Pancreas (tissue), 10 donors: ENCODE data around the gene ACLY. TPM values are rescaled to one million over a fixed set of nuclear protein-coding genes. Genes with fewer than 3 reads are reported as not detected.
A peak's percentile ranks its signal among the peaks of the same experiment; 100 is the strongest.

ENCODE experiments used
- ATAC-seq, 4 donors: fragments of 200-7000 bp; cut with Tn5 transposase; one replicate each; pipeline versions ENCODE4 v1.8.0 to v1.9.1; 2020; ENCODE audit warnings: mild to moderate bottlenecking in 4 of 4, moderate library complexity in 4 of 4
- DNase-seq, 6 donors: peaks; one replicate each; pipeline ENCODE4 v3.0.0-alpha.2; 2020
- FAIRE-seq: peaks from 2 replicates; lab custom pipeline; 2012; peaks lifted over from hg19 to GRCh38; lab: Jason Lieb, UNC
- H3K27ac ChIP-seq, 4 donors: fragments of 200-600 bp; sonication (generic); 1 replicate in 3 of 4; 2 replicates in 1 of 4; pipeline versions ENCODE4 v1.5.0 to v1.8.0; 2020
- H3K27me3 ChIP-seq, 4 donors: fragments of 200-600 bp; one replicate each; pipeline ENCODE4 v1.8.0; 2021
- H3K36me3 ChIP-seq, 3 donors: fragments of 200-600 bp; sonication (generic) in 1 of 3; one replicate each; pipeline versions ENCODE4 v1.5.0 to v1.8.0; 2020 to 2021
- H3K4me1 ChIP-seq, 3 donors: fragments of 200-600 bp; one replicate each; pipeline ENCODE4 v1.8.0; 2021
- H3K4me3 ChIP-seq, 4 donors: fragments of 200-600 bp; sonication (generic) in 2 of 4; one replicate each; pipeline versions ENCODE4 v1.5.0 to v1.8.0; 2020 to 2021
- H3K9me3 ChIP-seq, 4 donors: fragments of 200-600 bp; one replicate each; pipeline ENCODE4 v1.8.0; 2021
- WGBS, 2 donors: extraction: QIAGEN DNeasy Blood & Tissue Kit; methylation state at CpG; one replicate each; pipeline ENCODE4 v1.1.7; 2013; 5-methylcytosine and 5-hydroxymethylcytosine counted together
- intact Hi-C, 3 donors: fragments of 100-400 bp; cut with DNase I; formaldehyde crosslinking; loops; one replicate each; pipeline versions ENCODE4 v1.11.1 to v1.14.2; 2022
- polyA plus RNA-seq, 2 donors: library from polyadenylated mRNA; stranded (reverse); fragments of 200-250 nt; gene quantifications; one replicate each; pipeline ENCODE4 v1.2.3, GENCODE V29; 2013
- total RNA-seq, 6 donors: library from RNA; stranded (reverse); fragmentation: NEBNext Ultra II Directional in 4 of 6; extraction: Animal tissue kit (Norgen Biotek cat#: 25700) in 4 of 6; gene quantifications; one replicate each; pipeline versions ENCODE4 v1.2.1 to v1.2.4, GENCODE V29; 2021 to 2023
- TF ChIP-seq, protein P1 (sequence below), 4 donors: fragments of 200-600 bp; sonication (generic) in 3 of 4; IDR thresholded peaks; one replicate each; pipeline versions ENCODE4 v1.5.0 to v1.8.0; 2021; ENCODE audit warnings: antibody characterized with exemption in 4 of 4
- donor health status: healthy with polysubstance abuse.
- donor health status: DM: no; HTN: no; CAD: no; lungs with moderate emphysema.
- donor health status: DM: no; HTN: no; CAD: no.
- donor health status: control.
- donor health status: control.
- donor health status: Bipolar disorder and iron deficiency.
- donor health status: DM: yes; HTN: yes; CAD: no.
- donor health status: DM: no; HTN: no; CAD: no.
- donor health status: DM: no; HTN: no; CAD: no.
- donor health status: DM: yes; HTN: yes; CAD: no.

ACLY gene
- total and polyA plus RNA-seq, 8 donors = 22.0 to 101 (median 58.3) TPM

DNA sequence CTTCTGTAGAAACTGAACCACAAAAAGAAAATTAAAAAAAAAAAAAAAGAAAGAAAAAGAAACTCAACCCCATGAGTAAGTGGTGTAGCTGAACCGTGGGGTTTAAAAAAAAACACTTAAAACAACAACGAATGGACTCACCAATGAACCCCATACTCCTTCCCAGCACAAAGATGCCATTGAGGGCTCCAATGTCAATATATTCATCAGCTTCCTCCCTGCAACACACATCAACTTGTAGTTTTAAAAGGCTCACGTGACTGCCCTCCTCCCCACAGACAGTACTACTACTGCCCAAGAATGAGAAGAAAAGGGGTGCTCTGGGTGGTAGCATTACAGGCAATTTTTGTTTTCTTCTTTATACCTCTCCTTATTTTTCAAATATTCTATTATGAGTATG lies 50.2 kb downstream of the ACLY start:
- no peak overlapping the region for H3K4me3 ChIP-seq
- ATAC-seq (no peak), FAIRE-seq (no peak), DNase-seq (no peak)
- intact Hi-C loops = loop anchor here in 1 of 3 donors (10.0 kb wide), 1 partner anchor 54 kb away; the partner anchor contains the start of genes FKBP10 and P3H4
- no peaks in the 10 kb centered on the region for H3K27me3 ChIP-seq
- WGBS, 2 donors = 65 to 68% methylated on average over 3 of the region's 3 CpGs
- TF ChIP-seq, protein P1, sequence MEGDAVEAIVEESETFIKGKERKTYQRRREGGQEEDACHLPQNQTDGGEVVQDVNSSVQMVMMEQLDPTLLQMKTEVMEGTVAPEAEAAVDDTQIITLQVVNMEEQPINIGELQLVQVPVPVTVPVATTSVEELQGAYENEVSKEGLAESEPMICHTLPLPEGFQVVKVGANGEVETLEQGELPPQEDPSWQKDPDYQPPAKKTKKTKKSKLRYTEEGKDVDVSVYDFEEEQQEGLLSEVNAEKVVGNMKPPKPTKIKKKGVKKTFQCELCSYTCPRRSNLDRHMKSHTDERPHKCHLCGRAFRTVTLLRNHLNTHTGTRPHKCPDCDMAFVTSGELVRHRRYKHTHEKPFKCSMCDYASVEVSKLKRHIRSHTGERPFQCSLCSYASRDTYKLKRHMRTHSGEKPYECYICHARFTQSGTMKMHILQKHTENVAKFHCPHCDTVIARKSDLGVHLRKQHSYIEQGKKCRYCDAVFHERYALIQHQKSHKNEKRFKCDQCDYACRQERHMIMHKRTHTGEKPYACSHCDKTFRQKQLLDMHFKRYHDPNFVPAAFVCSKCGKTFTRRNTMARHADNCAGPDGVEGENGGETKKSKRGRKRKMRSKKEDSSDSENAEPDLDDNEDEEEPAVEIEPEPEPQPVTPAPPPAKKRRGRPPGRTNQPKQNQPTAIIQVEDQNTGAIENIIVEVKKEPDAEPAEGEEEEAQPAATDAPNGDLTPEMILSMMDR (IDR thresholded peaks at IDR 0.05) = no peak
- no peaks in the 10 kb centered on the region for H3K9me3 ChIP-seq
- H3K27ac ChIP-seq = no peak overlapping the region
- peaks cover 4 to 44% (median 11%) of the 10 kb centered on the region in 3 donors for H3K36me3 ChIP-seq
- H3K4me1 ChIP-seq = peaks cover 3 to 9% (median 7%) of the 10 kb centered on the region in 3 donors

DNA sequence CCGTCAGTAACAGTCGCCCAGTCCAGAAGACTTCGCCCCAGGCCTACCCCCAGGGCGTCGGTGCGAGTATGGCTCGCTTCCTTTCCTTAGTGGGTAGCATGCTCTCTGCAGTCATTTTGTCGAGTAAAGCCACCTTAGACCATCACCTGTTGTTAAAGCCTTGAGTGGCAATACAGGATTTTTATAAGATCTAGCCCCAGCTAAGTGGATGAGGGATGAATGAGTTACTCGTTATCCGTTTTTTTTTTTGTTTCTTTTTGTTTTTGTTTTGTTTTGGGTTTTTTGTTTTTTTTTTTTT lies 53.2 kb downstream of the ACLY start:
- H3K4me3 ChIP-seq = peak overlapping the region in 3 of 4 donors; percentile 88 to 99 (median 92)
- ATAC-seq = no peak
- no peak for FAIRE-seq

DNA sequence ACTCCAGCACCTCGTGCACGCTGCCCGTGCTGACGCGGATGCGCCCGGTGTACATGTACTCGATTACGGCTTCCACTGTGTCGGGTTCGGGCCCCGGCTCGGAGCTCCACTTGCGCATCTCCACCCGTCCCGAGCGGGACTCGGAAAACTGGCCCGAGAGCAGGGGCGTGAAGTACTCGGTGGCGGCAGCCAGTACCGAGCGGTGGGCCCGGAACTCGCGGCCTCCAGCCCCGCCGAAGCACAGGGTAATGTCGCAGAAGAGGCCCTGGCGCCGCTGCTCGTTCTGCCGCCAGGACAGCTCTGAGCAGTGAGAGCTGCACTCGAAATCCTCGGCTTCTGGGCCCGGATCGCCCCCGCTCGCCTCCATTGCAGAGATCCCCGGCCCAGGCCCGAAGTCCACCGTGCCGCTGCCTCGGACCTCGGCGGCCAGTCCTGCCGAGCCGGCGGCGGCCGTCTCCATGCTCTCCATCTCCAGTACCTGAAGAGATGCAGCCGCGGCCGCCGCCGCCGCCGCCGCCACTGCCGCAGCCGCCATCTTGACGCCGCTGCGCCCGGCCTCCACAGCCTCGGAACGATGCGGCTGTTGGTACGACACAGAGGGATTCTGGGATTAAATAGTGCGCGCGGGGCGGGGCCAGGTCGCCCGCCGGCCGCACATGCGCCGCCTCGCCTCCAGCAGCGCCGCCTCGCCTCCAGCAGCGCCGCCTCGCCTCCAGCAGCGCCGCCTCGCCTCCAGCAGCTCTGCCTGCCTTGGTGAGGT lies 53.7 kb downstream of the ACLY start, which contains the start of gene KLHL11:
KLHL11 (minus strand) TSS at position 588 of the 760 bp plus-strand sequence; CDS start at position 535, 53 bp downstream.
- Histone ChIP-seq H3K27ac (peak within 1 kb of the TSS; percentile 86 to 95 (median 88)), H3K36me3 (peaks cover 0 to 18% (median 0%) of the 10 kb centered on the region in 3 donors), H3K4me3 (peak within 1 kb of the TSS; percentile 88 to 99 (median 92)), H3K4me1 (peaks cover 7 to 15% (median 12%) of the 10 kb centered on the region in 3 donors), H3K27me3 (no peaks in the 10 kb centered on the region), H3K9me3 (no peaks in the 10 kb centered on the region)
- DNase-seq (peak; percentile 86 to 94 (median 89)), ATAC-seq (peak; percentile 97), FAIRE-seq (no peak)
- intact Hi-C loops = loop anchor here in 1 of 3 donors (10.0 kb wide), 1 partner anchor 50 kb away; the partner anchor contains the start of genes FKBP10 and P3H4
- TF ChIP-seq, protein P1 (IDR thresholded peaks at IDR 0.05) = no peak
- 1% methylated on average over 59 to 90 of the region's 90 CpGs for WGBS, 2 donors

More for the DNA sequence above, 53.2 kb downstream of the ACLY start:
- H3K27ac ChIP-seq = peak overlapping the region; percentile 86 to 95 (median 88)
- H3K9me3 ChIP-seq = no peaks in the 10 kb centered on the region
- intact Hi-C loops = loop anchor here in 1 of 3 donors (10.0 kb wide), 1 partner anchor 51 kb away; the partner anchor contains the start of genes FKBP10 and P3H4
- H3K4me1 ChIP-seq = peaks cover 7 to 15% (median 12%) of the 10 kb centered on the region in 3 donors
- no peaks in the 10 kb centered on the region for H3K27me3 ChIP-seq
- TF ChIP-seq, protein P1 (IDR thresholded peaks at IDR 0.05) = no peak
- H3K36me3 ChIP-seq = peaks cover 0 to 24% (median 3%) of the 10 kb centered on the region in 3 donors
- DNase-seq = no peak
- WGBS, 2 donors = 1% methylated on average over 10 of the region's 10 CpGs

DNA sequence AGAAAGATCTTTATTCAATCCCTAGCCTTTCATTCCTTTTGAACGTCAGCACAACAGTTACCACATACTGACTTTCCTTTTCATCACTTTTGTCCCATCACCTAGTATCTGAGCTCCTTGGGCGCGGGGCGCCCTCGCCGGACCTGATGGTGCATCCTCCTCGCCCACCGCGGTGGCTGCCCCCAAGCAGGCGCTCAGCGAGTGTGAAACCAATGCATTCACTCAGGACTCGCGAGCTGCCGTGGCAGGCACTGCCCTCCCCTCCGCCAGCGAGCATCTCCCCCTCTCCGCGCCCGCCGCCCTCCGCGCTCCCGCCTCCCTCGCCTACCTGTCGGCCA lies 54.3 kb downstream of the ACLY start:
- DNase-seq (peak in 1 of 6 donors; percentile 82), ATAC-seq (peak in 2 of 4 donors; percentile 73 to 79), FAIRE-seq (no peak)
- intact Hi-C loops = loop anchor here in 1 of 3 donors (10.0 kb wide), 1 partner anchor 50 kb away; the partner anchor contains the start of genes FKBP10 and P3H4
- 1 to 2% methylated on average over 25 of the region's 25 CpGs for WGBS, 2 donors
- Histone ChIP-seq H3K36me3 (peaks cover 0 to 14% (median 0%) of the 10 kb centered on the region in 3 donors), H3K4me3 (peak overlapping the region; percentile 88 to 99 (median 92)), H3K27me3 (no peaks in the 10 kb centered on the region), H3K4me1 (peaks cover 7 to 15% (median 15%) of the 10 kb centered on the region in 3 donors), H3K9me3 (no peaks in the 10 kb centered on the region), H3K27ac (peak overlapping the region; percentile 86 to 95 (median 88))
- TF ChIP-seq, protein P1 (IDR thresholded peaks at IDR 0.05) = no peak
